BLaER1 treated with 17β-estradiol and CSF1 and Interleukin-3, amounts not matched to agents 10 nM and 100 nM (cell line): ENCODE results near the gene RPRD1A.

ENCODE experiments used
- H3K27ac ChIP-seq, 11 experiments: shearing (Covaris generic); formaldehyde crosslinking; 2 replicates each; pipeline ENCODE4 v1.8.1; 2022
- H3K27me3 ChIP-seq, 11 experiments: shearing (Covaris generic); formaldehyde crosslinking; 2 replicates each; pipeline ENCODE4 v1.8.1; 2022
- H3K36me3 ChIP-seq, 11 experiments: shearing (Covaris generic); formaldehyde crosslinking; 2 replicates each; pipeline ENCODE4 v1.8.1; 2022
- H3K4me1 ChIP-seq, 10 experiments: shearing (Covaris generic); formaldehyde crosslinking; 2 replicates each; pipeline ENCODE4 v1.8.1; 2022
- H3K4me2 ChIP-seq, 11 experiments: shearing (Covaris generic); formaldehyde crosslinking; 2 replicates each; pipeline ENCODE4 v1.8.1; 2022
- H3K4me3 ChIP-seq, 10 experiments: shearing (Covaris generic); formaldehyde crosslinking; 2 replicates each; pipeline ENCODE4 v1.8.1; 2022
- H3K9ac ChIP-seq, 11 experiments: shearing (Covaris generic); formaldehyde crosslinking; 2 replicates each; pipeline ENCODE4 v1.8.1; 2022
- H3K9me3 ChIP-seq, 11 experiments: shearing (Covaris generic); formaldehyde crosslinking; replicated peaks in 1 of 11; 2 replicates each; pipeline ENCODE4 v1.8.1; 2022
- H4K20me1 ChIP-seq, 11 experiments: shearing (Covaris generic); formaldehyde crosslinking; 2 replicates each; pipeline ENCODE4 v1.8.1; 2022
- Cebpa-rat ChIP-seq, 11 experiments: shearing (Covaris generic); IDR thresholded peaks; 2 replicates each; pipeline ENCODE4 v1.8.1; 2022

RPRD1A gene

GRCh38 chr18:36045241-36045991, 21.9 kb downstream of the RPRD1A start:
- H4K20me1 ChIP-seq, result peaks cover 0 to 77% (median 28%) of the 10 kb centered on the region in 11 experiments; a peak in 13 of 22 replicates
- H3K4me2 ChIP-seq, result no peak overlapping the region
- peaks cover 10 to 52% (median 31%) of the 10 kb centered on the region in 11 experiments; a peak in 20 of 22 replicates for H3K36me3 ChIP-seq
- H3K9ac ChIP-seq, result no peak overlapping the region
- no peak for TF ChIP-seq Cebpa-rat (IDR thresholded peaks at IDR 0.05)
- H3K27me3 ChIP-seq, result no peaks in the 10 kb centered on the region
- H3K4me1 ChIP-seq, result no peaks in the 10 kb centered on the region
- peaks cover 33 to 75% (median 65%) of the 10 kb centered on the region in 11 experiments for H3K9me3 ChIP-seq
- no peak overlapping the region for H3K27ac ChIP-seq
- no peak overlapping the region for H3K4me3 ChIP-seq

DNA sequence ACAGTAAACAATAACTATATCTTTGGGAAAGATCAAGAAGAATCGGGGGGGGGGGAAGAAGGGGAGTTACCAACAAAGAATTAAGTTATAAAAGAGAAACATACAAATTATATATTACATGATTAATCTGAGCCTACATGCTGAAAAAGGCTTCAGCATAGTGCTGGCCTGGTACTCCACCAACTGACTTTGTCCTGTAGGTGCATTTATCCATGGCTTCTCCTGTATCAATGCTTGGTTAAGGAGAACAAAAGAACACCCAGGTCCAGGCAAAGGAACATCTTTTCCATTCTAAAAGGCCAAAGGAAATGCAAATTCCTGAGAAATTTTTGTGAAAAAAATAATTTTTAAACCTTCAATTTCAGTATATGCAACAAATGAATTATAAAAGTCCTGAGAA, 24.2 kb downstream of the RPRD1A start:
- no peak overlapping the region for H3K9ac ChIP-seq
- peaks cover 44 to 82% (median 66%) of the 10 kb centered on the region in 11 experiments for H3K9me3 ChIP-seq
- H3K36me3 ChIP-seq, result peaks cover 31 to 62% (median 41%) of the 10 kb centered on the region in 11 experiments
- no peaks in the 10 kb centered on the region for H3K27me3 ChIP-seq
- H3K4me2 ChIP-seq, result no peak overlapping the region
- TF ChIP-seq Cebpa-rat (IDR thresholded peaks at IDR 0.05), result no peak
- no peaks in the 10 kb centered on the region for H3K4me1 ChIP-seq
- peaks cover 0 to 64% (median 28%) of the 10 kb centered on the region in 11 experiments; a peak in 12 of 22 replicates for H4K20me1 ChIP-seq
- H3K27ac ChIP-seq, result no peak overlapping the region
- H3K4me3 ChIP-seq, result no peak overlapping the region

- Histone ChIP-seq H3K27ac (no peak overlapping the region), H4K20me1 (peaks cover 0 to 61% (median 23%) of the 10 kb centered on the region in 11 experiments; a peak in 11 of 22 replicates), H3K9ac (no peak overlapping the region), H3K4me2 (no peak overlapping the region), H3K9me3 (peaks cover 40 to 82% (median 70%) of the 10 kb centered on the region in 11 experiments), H3K4me3 (no peak overlapping the region), H3K36me3 (peaks cover 40 to 69% (median 47%) of the 10 kb centered on the region in 11 experiments), H3K4me1 (no peaks in the 10 kb centered on the region), H3K27me3 (no peaks in the 10 kb centered on the region)
- no peak for TF ChIP-seq Cebpa-rat (IDR thresholded peaks at IDR 0.05)
Measured at GRCh38 chr18:36041146-36041545, 26.2 kb downstream of the RPRD1A start.

GRCh38 chr18:36038102-36038663, 29.2 kb downstream of the RPRD1A start:
- H3K4me3 ChIP-seq, result peak overlapping the region in 7 of 10 experiments; percentile 13 to 47 (median 30); a peak in 11 of 20 replicates

DNA sequence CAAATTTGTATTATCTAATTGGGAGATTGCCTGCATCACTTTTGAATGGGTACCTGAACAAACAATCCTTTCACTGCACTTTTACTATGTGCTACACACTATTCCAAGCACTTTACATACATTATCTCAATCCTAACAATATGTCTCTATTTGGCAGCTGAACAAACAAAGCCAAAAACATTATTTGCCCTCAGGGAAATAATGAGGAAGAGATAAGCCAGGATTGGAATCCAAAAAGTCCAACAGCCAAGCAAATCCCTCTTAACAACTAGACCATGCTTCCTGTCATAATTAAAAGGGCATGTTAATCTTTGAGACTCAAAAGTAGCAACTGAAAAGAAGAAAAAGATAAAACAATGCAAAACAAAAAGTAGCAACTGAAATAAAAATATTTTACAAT, 32.1 kb downstream of the RPRD1A start:
- Histone ChIP-seq H3K9ac (no peak overlapping the region), H3K4me1 (peaks cover 11 to 19% (median 16%) of the 10 kb centered on the region in 10 experiments), H3K36me3 (peaks cover 43 to 86% (median 64%) of the 10 kb centered on the region in 11 experiments), H3K9me3 (peaks cover 34 to 47% (median 44%) of the 10 kb centered on the region in 11 experiments), H3K27me3 (no peaks in the 10 kb centered on the region), H4K20me1 (peaks cover 0 to 38% (median 9%) of the 10 kb centered on the region in 11 experiments; a peak in 5 of 22 replicates), H3K27ac (no peak overlapping the region), H3K4me2 (no peak overlapping the region), H3K4me3 (no peak overlapping the region)
- TF ChIP-seq Cebpa-rat (IDR thresholded peaks at IDR 0.05), result no peak

More at GRCh38 chr18:36038102-36038663, 29.2 kb downstream of the RPRD1A start:
- H3K36me3 ChIP-seq, result peaks cover 38 to 80% (median 58%) of the 10 kb centered on the region in 11 experiments
- no peak overlapping the region for H3K4me2 ChIP-seq
- no peaks in the 10 kb centered on the region for H3K4me1 ChIP-seq
- H3K27ac ChIP-seq, result no peak overlapping the region
- TF ChIP-seq Cebpa-rat (IDR thresholded peaks at IDR 0.05), result no peak
- H3K27me3 ChIP-seq, result no peaks in the 10 kb centered on the region
- H4K20me1 ChIP-seq, result peaks cover 0 to 51% (median 13%) of the 10 kb centered on the region in 11 experiments; a peak in 7 of 22 replicates
- H3K9ac ChIP-seq, result no peak overlapping the region
- H3K9me3 ChIP-seq, result peaks cover 40 to 72% (median 60%) of the 10 kb centered on the region in 11 experiments

DNA sequence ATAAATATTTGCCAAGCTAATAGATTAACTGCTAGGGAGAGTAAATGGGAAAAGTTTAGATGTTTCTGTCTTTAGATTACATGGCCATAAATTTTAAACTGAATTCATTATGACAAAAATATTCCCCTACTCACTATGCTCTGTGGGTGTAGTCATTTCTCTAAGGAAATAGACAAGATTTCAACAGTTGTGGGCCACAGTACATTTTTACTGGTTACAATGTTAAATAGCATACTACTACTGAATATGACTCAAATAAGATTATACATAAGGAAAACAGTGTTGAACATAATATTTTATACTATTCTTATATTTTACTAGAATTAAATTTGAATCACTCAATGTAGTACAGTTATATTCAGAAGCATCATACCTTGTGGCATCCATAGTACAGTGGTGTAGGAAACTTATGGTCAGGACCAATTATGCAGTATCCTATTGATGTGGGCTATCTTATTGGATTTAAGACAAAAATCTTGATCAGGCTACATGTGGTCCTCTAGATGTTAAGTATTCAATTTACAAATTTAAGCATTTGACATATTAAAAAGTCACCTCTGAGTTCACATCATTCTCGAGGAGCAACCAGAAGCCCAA, 33.0 kb downstream of the RPRD1A start:
- Histone ChIP-seq H3K27ac (no peak overlapping the region), H3K9me3 (peaks cover 28 to 38% (median 36%) of the 10 kb centered on the region in 11 experiments), H3K27me3 (no peaks in the 10 kb centered on the region), H4K20me1 (peaks cover 0 to 38% (median 9%) of the 10 kb centered on the region in 11 experiments; a peak in 5 of 22 replicates), H3K4me1 (peaks cover 11 to 20% (median 16%) of the 10 kb centered on the region in 10 experiments), H3K9ac (no peak overlapping the region), H3K4me2 (no peak overlapping the region), H3K4me3 (no peak overlapping the region), H3K36me3 (peaks cover 44 to 86% (median 65%) of the 10 kb centered on the region in 11 experiments)
- no peak for TF ChIP-seq Cebpa-rat (IDR thresholded peaks at IDR 0.05)

DNA sequence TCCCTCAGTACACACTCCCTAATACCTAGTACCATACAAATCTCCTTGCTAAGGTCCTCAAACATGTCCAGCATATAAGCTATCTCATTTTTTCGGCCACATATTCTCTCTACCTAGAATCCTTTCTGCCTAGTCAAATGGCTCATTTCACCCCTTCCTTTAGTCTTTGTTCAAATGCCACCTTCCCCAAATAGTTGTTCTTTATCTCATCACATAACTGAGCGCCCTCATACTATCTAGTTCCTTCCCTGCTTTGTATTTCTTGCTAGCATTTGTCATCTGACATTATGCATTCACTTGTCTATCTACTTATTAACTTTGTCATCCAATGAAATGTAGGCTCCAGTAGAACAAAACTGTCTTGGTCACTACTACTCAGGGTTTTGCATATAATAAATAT, 35.5 kb downstream of the RPRD1A start:
- no peaks in the 10 kb centered on the region for H3K27me3 ChIP-seq
- peak overlapping the region in 9 of 11 experiments; percentile 4 to 50 (median 37); a peak in 9 of 22 replicates for H3K27ac ChIP-seq
- peaks cover 39 to 86% (median 58%) of the 10 kb centered on the region in 11 experiments for H3K36me3 ChIP-seq
- H3K4me1 ChIP-seq, result peaks cover 11 to 24% (median 17%) of the 10 kb centered on the region in 10 experiments
- H3K4me3 ChIP-seq, result no peak overlapping the region
- 0 out of 22 replicates have a peak overlapping the region, but pooled peaks of 1 of the 11 experiments have one; percentile 12 for H3K9ac ChIP-seq
- H4K20me1 ChIP-seq, result peaks cover 0 to 34% (median 9%) of the 10 kb centered on the region in 11 experiments; a peak in 5 of 22 replicates
- H3K4me2 ChIP-seq, result peak overlapping the region; percentile 38 to 75 (median 52)
- peaks cover 3 to 13% (median 11%) of the 10 kb centered on the region in 11 experiments; a peak in 21 of 22 replicates for H3K9me3 ChIP-seq
- TF ChIP-seq Cebpa-rat (IDR thresholded peaks at IDR 0.05), result no peak

DNA sequence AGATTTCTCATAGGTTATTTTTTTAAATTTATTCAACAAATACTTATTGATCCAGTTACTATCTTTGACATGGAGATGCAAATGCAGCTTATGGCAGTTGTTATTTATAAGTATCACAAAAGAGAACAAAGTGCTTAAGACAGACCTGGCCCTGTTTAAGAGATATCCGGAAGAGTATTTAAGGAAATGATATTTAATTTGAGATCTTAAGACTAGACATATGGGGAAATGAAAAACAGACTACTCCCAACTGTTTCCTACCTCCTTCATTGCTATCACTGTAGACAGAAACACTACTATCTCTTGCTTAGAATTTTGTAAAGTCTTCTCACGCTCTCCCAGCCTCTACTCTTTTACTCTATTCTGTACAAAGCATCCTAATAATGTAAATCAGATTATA, 36.0 kb downstream of the RPRD1A start:
- H3K4me2 ChIP-seq, result peak overlapping the region; percentile 38 to 75 (median 52)
- H3K27ac ChIP-seq, result peak overlapping the region in 10 of 11 experiments; percentile 0 to 50 (median 31); a peak in 9 of 22 replicates
- H4K20me1 ChIP-seq, result peaks cover 0 to 29% (median 9%) of the 10 kb centered on the region in 11 experiments; a peak in 5 of 22 replicates
- no peak overlapping the region for H3K4me3 ChIP-seq
- 0 out of 22 replicates have a peak overlapping the region, but pooled peaks of 1 of the 11 experiments have one; percentile 12 for H3K9ac ChIP-seq
- H3K4me1 ChIP-seq, result peaks cover 11 to 24% (median 17%) of the 10 kb centered on the region in 10 experiments
- no peak for TF ChIP-seq Cebpa-rat (IDR thresholded peaks at IDR 0.05)
- peaks cover 0 to 8% (median 6%) of the 10 kb centered on the region in 11 experiments; a peak in 14 of 22 replicates for H3K9me3 ChIP-seq
- peaks cover 42 to 86% (median 58%) of the 10 kb centered on the region in 11 experiments for H3K36me3 ChIP-seq
- H3K27me3 ChIP-seq, result no peaks in the 10 kb centered on the region
